Islet of Langerhans (tissue), 1 donor: Measurements from ENCODE around the gene ELAVL1.
A peak's percentile ranks its signal among the peaks of the same experiment; 100 is the strongest.
"Not testable (repeated sequence)": the region's sequence is repeated elsewhere in the genome, so short reads cannot be mapped to it uniquely, and the experiment has no call there.

ENCODE experiments used
- FAIRE-seq: peaks from one replicate; lab custom pipeline; 2011; peaks lifted over from hg19 to GRCh38; lab: Jason Lieb, UNC

The ELAVL1 gene

DNA sequence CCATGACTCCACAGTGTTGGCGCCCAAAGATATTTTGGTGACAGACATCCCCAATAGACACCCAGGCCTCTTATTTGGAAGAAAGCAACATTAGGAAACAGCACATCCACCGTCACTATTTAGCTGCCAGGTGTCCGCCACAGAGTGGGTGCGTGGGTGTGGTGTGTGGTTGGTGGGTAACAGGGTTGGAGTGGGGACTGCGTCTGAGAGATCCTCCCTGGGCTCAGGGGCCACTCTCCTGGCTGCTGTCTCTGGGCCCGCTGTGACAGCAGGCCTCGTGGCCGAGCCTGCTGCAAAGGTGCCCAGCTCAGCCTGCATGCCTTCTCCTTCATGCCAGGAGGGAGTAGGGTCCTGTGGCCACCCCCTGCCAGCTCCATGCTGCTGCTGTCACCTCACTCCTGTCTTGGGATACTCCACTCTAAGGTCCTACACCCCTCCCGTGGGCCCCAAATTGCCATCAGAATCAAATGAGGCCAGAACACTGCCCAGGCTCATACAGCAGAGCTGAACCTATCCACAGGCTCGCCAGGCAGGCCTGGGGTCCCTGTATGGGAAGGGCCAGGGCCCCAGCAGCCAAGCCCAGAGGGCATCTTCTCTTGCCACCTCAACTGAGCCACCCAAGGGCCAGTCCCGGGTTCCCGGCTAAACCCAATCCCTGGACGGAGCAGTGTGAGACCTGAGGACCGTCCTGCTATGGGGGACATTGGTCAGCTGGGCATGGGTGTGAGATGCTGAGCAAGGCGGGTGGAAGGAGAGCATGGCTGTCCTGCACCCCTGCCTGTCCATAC, 37.2 kb downstream of the ELAVL1 start:
- no peak for FAIRE-seq

DNA sequence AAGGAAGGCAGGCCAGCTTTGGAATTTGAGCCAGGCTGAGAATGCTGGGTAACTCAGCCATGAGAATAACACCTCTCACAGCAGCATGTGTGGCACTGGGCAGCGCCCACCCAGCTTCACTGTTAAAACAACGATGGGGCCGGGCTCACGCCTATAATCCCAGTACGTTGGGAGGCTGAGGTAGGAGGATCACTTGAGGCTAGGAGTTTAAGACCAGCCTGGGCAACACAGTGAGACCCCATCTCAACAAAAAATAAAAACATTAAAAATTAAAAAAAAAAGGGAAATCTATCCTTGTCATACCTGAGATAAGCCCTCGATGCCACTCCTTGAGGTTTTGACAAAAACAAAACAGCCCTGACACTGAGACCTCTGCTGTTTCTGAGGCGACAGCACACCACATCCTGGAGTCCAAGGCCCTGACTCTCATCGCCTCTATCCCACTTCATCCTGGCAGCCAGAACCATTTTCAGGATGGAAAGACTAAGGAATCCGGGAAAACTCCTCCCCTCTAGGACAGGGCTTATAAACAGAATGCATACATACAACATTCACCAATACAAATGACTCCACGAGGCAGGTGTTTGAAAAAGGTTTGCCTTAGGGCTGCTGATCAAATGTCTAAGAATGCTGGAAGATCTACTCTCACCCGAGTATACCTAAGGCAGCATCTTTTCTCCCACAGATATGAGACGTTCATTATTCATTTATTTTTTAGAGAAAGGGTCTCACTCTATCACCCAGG, 39.3 kb downstream of the ELAVL1 start:
- FAIRE-seq: no peak

- FAIRE-seq: no peak
These were observed 40.1 kb downstream of the ELAVL1 start for GRCh38 chr19:7965259-7965841.

DNA sequence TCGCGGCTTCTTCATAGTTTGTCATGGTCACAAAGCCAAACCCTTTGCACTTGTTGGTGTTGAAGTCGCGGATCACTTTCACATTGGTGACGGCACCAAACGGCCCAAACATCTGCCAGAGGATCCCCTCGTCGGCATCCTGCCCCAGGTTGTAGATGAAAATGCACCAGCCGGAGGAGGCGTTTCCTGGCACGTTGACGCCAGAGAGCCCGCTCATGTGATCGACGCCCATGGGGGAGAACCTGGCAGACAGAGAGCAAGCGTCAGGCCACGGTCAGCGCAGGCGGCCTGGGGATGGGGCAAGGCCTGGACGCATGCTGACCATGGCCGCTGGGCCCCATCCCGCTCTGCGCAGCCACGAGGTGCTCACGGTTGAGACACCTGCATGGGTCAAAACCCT, 41.9 kb downstream of the ELAVL1 start:
- no peak for FAIRE-seq

- FAIRE-seq: no peak
These were observed 42.7 kb downstream of the ELAVL1 start for GRCh38 chr19:7962644-7963268.

- peak; percentile 33 for FAIRE-seq
These were observed 43.4 kb downstream of the ELAVL1 start for GRCh38 chr19:7961920-7962626.

DNA sequence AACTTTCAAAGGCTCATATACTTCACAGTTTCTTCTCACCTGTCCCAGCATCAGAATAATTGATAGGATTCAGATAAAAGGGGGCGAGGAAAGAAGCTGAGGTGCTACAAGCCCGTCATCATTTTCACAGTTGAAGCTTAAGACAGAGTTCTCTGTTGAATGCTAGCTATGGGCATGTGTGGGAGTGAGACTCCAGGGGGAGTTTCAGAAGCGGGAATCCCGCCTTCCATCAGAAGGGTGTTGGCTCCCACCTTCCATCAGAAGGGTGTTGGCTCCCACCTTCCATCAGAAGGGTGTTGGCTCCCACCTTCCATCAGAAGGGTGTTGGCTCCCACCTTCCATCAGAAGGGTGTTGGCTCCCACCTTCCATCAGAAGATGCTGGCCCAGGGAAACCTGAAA, 44.4 kb downstream of the ELAVL1 start:
- FAIRE-seq: not testable (repeated sequence)

DNA sequence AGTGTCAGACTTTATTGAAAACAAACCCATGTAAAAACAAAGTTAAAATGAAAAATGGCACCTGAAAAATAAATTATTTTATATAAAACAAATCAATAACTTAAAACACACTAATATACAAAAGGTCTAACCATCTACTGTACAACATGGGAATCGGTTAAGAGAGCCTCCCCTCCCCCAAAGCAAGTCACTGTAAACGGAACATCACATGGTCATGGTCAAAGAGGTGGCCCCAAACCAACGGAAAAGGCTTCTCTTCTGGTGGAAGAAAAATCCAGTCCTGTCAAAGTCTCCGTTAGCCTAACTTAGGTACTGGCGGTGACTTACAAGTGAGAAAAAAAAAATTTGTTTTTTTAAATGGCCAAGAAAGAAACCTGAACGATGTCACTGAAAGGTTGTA, 46.2 kb downstream of the ELAVL1 start:
- FAIRE-seq: no peak

DNA sequence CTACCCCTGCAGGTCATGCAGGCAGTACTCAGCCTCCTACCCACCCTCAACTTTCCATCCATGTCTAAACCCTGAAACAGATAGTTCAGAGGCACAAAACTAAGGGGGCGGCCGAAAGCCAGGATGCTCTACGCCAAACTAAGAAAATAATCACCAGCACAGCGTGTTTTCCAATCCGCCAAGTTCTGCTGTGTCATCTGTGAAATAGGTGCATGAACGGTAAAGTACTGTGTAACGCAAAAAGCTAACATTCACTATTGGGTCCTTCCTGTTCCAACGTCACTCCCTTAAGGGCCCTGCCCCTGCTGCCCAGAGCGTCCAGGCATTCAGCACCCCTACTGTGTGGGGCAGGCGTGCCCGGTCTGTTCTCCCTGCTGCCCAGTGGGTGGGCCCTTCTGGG, 49.7 kb downstream of the ELAVL1 start:
- no peak for FAIRE-seq

- no peak for FAIRE-seq
These were observed 51.9 kb downstream of the ELAVL1 start for GRCh38 chr19:7953576-7953975.

GRCh38 chr19:7953060-7953459, 52.4 kb downstream of the ELAVL1 start:
- no peak for FAIRE-seq

DNA sequence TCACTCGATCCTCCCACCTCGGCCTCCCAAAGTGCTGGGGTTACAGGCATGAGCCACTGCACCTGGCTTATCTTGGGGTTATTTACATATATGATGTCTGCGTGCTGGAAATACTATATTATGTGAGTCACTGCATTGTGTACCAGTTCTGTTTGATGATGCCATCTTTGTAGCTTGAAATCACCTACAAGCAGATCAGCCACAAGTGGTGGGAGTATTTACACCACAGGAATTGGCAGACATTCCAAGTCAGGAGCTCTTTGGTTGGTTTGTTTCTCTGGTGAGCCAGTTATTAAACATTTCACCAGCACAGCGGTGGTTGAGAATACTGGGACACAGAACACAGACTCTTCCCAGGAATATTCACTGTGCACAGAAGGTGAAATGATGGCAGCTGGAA, 57.5 kb downstream of the ELAVL1 start:
- no peak for FAIRE-seq

- FAIRE-seq: peak; percentile 97
These were observed 61.2 kb downstream of the ELAVL1 start for GRCh38 chr19:7944177-7944761.

GRCh38 chr19:7943444-7944176, 61.8 kb downstream of the ELAVL1 start, which contains the start of gene TIMM44:
TIMM44 (minus strand) TSS chr19:7943666; CDS start chr19:7943651, 15 bp downstream.
- FAIRE-seq: peak; percentile 97

DNA sequence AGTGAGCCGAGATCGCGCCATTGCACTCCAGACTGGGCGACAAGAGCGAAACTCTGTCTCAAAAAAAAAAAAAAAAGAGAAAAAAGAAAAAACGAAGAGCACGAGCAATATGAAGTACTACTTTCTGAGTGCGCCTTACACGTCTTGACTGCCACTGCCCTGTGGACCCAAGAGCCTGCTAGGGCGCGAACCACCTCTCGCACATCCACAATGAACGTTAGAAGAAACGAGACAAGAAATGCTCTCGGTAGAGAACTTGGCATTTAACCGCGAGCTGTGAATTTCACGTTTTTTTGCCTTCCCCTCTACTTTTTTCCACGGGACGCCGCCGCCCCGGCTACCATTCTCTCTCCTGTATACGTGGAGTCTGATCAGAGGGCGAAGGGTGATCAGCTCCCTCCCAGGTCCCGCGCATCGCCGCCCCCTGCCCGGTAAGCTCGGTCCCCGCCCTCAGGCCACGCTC, 62.4 kb downstream of the ELAVL1 start:
- FAIRE-seq: no peak

DNA sequence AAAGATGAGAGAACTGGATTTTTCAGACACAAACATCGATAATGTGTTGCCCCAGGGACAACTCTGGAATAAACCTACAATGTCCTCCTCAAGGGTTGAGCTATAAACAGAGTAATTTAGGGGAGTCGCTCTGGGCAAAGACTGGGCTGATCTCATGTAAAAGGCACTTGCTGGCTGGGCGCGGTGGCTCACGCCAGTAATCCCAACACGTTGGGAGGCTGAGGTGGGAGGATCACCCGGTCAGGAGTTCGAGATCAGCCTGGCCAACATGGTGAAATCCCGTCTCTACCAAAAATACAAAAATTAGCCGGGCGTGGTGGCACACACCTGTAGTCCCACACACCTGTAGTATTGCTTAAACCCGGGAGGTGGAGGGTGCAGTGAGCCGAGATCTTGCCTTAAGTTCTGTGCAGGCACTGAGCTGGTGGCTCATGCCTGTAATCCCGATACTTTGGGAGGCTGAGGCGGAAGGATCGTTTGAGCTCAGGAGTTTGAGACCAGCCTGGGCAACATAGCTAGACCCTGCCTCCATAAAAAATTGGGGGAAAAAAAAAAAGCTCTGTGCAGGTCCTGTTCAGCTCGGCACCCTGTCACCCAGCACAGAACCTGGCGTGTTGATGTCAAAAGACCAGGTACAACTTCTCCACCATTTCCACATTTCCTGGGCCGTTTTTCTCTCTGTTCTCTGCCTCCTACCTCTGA, 63.4 kb downstream of the ELAVL1 start:
- no peak for FAIRE-seq

DNA sequence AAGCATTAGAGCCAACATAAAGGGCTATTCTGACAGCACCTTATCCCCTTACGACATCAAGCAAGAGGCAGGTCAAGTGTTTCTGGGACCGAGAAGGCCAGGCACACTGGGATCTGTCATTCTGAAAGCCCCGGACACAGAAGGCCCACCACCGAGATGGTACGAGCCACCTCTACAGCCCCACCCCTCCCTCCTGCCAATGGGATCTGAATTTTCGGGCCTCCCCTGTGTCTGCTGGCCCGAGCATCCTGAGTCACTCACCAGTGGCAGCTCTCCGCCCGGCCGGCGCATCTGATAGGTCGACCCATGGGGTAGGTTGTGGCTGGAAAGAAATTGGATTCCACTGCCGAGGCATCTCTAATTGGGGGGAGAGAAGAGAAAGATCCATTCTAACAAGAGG, 64.6 kb downstream of the ELAVL1 start:
- FAIRE-seq: no peak

DNA sequence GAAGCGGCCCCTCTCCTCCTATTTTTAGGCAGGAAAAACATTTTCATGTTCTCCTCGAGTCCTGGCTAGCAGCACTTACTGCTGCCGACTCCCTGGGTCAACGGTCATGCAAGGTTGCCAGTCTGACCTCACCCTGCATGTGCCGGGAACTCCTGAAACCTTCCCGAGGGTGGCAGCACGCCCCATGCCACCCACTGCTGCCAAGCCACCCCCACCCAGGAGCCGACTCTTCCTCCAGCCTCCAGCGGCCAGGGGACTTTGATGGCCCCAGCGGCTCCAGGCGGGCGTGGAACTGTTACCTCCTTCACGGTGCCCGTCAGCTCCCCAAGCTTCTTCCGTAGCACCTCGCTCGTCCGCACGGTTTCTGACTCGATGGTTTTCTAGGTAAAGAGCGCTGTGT, 70.7 kb downstream of the ELAVL1 start:
- FAIRE-seq: no peak

DNA sequence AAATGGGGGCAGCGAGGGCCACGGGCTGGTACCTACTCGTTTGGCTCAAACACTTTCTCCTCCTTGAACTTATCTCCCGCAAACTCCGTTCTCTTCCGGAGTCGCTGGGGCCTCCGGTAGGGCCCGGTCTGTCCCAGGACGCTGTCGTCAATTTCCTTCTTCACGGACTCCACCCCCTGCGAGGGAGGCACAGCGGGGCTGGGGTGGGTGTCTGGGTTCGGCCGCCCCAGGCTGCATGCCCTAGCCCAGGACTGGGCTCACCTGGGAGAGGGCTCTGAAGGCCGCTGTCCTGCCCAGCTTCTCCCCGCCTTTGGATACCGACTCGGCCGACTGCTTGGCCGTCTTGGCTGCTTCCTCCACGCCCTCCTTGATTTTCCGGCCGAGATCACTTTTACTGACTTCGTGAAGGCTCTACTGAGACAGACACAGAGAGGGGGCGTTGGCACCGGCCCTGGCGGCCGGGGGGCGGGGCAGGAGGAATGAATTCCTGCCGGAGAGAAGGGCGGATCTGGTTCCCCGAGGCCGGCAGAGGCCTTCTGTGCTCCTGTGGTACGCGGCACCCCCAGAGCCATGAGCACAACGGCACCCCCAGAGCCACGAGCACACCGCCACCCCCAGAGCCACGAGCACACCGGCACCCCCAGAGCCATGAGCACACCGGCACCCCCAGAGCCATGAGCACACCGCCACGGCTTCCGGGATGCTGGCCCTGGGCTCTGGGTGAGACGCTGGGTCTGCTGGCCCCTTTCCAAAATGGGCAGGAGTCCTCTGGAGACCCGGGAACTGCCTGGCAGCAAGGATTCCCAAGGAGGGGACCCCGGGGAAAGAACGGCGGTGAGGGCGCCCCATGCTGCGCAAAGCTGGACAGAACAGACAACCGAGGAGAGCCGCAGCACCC, 71.4 kb downstream of the ELAVL1 start:
- FAIRE-seq: no peak
